B cell (primary cell): Measurements from ENCODE around the gene BCL6B.

Experiments used
- CTCF ChIP-seq: fragments of 200-600 bp; IDR thresholded peaks from one replicate; pipeline ENCODE4 v1.8.0; 2022; ENCODE audit warnings: antibody characterized with exemption, mild to moderate bottlenecking
- EZH2 ChIP-seq: IDR thresholded peaks from 2 replicates; pipeline ENCODE4 v1.6.1; 2012; ENCODE audit warnings: borderline replicate concordance, low read depth, mild to moderate bottlenecking, moderate library complexity, low read length; ENCODE audit not compliant: insufficient read depth, poor library complexity, severe bottlenecking

DNA sequence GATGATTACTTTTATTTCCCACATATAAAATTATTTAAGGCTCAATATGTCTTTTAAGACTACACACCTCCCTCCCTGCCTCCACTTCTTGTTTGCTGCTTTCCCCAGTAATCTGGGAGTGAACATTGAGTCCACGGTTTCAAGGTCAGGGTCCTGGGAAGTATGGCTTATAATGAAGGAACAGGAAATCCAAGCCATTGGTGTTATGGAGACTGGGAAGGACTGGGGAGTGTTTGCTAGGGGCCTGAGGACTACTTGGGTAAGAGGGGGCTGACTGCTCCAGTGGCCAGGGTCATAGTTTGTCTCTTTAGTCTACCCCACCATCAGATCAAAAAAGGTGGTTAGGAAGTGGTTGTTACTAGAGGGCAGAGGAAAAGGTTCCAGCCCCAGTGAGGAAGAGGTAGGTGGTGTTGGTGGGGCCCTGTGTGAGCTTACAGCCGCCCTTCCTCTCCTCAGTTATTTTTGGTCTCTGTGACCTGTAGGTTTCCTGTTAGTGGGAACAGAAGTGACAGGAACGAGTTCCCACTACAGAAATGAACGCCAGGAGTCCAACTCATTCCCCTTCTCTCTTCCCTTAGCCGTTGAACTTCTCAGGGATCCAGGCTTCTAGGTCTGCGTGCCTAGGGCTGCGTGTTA, 12.2 kb downstream of the BCL6B start:
- no peak for TF ChIP-seq CTCF
- TF ChIP-seq EZH2: no peak
